Fibroblast of upper back skin (primary cell): ENCODE data around the gene UBN1.
A peak's percentile ranks its signal among the peaks of the same experiment; 100 is the strongest.

Experiments used
- DNase-seq: peaks from one replicate; pipeline ENCODE4 v3.0.0-alpha.2; 2013

The UBN1 gene

GRCh38 chr16:4862639-4863038 is 15.4 kb downstream of the UBN1 start:
- no peak for DNase-seq

DNA sequence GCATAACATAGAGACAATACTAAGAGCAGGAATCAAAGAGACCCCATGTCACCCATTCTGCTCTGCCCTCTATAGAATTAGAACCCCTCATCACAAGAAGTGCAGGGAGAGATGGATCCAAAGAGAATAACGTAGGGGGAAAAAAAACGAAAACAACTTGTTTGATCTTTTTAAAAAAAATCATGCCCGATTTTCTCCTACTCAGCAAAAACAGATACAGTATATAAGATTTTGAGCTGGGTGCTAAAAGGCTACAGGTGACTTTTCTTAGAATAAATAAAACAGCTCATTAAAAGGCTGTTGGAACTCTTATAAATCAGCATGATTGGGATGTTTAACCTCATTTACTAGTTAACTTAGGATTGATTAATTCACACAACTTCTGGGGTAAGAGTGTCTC is 17.4 kb downstream of the UBN1 start:
- DNase-seq, result no peak

DNA sequence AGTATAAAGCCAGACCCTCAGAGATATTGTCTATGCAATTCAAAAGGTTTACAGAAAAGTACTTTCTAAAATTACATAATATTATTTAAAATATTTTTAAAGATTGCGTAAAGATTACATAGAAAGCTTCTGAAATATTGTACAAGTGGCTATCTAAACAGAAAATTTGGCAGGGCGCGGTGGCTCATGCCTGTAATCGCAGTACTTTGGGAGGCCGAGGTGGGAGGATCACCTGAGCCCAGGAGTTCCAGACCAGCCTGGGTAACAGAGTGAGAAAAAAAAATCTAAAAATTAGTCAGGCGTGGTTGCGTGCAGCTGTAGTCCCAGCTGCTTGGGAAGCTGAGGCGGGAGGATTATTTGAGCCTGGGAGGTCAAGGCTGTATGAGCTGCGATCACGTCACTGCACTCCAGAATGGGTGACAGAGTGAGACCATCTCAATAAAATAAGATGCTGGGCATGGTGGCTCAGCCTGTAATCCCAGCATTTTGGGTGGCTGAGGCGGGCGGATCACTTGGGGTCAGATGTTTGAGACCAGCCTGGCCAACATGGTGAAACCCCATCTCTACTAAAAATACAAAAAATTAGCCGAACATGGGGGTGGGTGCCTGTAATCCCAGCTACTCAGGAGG is 18.1 kb downstream of the UBN1 start:
- DNase-seq, result no peak

GRCh38 chr16:4866586-4866985 is 19.3 kb downstream of the UBN1 start:
- no peak for DNase-seq

GRCh38 chr16:4868026-4868425 is 20.7 kb downstream of the UBN1 start:
- no peak for DNase-seq

DNA sequence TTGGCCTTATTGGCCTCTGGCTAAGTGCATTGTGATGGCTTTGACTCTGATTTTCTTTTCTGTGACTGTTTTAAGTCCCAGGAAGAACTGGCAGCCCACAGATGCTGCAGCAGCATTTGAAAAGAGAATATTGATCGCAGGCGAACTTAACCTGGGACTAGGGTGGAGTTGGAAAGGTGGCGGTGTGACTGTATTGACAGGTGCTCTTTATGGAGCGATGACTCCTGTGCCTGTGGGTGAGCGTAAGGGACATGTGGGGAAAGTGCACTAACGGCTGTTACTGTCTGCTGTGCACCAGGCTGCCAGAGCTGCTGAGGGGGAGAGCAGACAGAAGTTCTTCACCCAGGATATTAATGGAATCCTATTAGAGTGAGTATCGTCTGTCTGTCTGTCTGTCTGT is 21.3 kb downstream of the UBN1 start:
- DNase-seq, result no peak

DNA sequence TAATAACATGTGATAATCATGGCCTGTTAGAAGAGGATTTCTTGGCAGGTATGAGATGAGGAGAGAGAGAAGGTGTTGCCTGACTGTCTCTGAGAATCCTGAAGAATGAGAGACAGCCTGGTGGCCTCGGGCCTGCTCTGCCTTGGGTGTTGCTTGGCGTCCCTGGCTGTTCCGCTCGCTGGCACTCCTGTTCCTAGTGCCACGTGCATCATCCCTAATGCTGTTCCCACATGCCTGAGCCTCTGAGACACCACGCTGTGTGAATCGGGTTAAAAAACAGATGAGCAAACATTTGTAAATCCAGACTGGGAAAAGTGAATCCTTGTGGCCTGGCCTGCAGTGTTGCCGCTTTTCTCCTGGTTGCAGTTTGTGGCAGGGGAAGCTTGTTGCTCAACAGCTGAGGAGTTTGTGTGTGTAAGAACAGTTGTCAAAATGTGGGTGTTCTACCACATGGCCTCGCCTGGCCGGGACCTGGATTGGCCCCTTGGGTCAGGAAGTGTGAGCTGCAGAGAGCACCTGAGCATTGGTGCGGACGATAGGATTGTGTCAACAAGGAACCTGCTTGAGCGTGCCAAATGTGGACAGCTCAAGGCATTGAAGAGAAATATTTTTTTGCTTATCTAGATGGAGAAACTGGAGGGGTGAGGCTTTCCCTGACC is 22.0 kb downstream of the UBN1 start:
- DNase-seq, result no peak

GRCh38 chr16:4870138-4870671 is 22.9 kb downstream of the UBN1 start:
- DNase-seq, result no peak

DNA sequence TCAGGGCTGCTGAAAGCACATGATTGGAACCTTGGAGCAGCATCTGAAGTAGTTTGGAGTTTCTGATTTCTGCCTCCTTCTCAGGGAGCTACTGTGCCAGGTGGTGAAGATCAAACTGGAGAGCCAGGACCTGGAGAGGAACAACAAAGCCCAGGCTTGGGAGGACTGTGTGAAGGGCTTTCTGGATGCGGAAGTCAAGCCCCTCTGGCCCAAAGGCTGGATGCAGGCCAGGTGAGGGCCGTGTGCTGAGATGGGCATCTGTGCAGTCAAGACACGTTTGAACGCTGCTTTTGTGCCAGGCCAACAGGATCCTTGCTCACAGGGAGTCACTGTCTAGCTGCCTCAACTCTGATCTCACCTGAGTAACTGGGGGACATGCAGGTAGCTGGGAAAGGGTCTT is 23.8 kb downstream of the UBN1 start:
- DNase-seq, result no peak

DNA sequence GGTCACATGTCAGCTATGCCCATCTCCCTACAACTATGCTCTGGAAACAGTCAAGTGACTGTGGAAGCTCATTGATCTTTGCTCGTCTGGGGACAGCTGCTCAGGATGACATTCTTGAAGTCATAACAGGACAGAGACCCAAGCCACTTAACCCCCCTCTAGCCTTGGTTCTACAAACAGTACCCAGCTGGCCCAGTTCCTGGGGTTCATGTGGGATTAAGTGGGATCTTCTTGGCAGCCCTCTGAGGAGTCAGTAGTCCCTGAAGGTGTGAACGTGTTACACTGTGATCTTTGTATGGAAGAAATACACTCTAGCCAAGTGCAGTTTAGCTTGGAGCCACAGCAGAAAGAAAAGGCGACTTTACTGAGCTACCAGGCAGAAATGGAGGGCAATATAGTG is 25.8 kb downstream of the UBN1 start:
- no peak for DNase-seq

- DNase-seq, result no peak
Observed at GRCh38 chr16:4874666-4875065, 27.4 kb downstream of the UBN1 start.

- no peak for DNase-seq
Observed at GRCh38 chr16:4876646-4877379, 29.5 kb downstream of the UBN1 start.

DNA sequence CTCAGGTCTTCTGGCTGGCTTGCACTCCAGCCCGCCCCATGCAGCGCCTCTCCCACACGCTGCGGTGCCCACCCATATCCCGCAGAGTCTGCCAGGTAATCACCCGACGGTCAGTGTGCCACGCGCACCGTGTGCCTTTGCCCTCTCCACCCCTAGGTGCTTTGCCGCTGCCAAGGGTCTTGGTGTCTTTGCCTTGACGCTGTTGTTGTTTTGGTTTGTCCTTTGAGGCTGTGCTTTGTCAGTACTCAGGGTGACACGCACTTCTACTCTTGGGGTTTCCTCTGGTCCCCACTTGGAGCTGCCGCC is 30.1 kb downstream of the UBN1 start:
- no peak for DNase-seq

- DNase-seq, result peak; percentile 9
Observed at GRCh38 chr16:4879049-4879448, 31.8 kb downstream of the UBN1 start.

- no peak for DNase-seq
Observed at GRCh38 chr16:4880006-4880580, 32.8 kb downstream of the UBN1 start.

GRCh38 chr16:4882000-4882632 is 34.8 kb downstream of the UBN1 start:
- peak; percentile 56 for DNase-seq

GRCh38 chr16:4882633-4883285 is 35.5 kb downstream of the UBN1 start:
- peak; percentile 62 for DNase-seq

DNA sequence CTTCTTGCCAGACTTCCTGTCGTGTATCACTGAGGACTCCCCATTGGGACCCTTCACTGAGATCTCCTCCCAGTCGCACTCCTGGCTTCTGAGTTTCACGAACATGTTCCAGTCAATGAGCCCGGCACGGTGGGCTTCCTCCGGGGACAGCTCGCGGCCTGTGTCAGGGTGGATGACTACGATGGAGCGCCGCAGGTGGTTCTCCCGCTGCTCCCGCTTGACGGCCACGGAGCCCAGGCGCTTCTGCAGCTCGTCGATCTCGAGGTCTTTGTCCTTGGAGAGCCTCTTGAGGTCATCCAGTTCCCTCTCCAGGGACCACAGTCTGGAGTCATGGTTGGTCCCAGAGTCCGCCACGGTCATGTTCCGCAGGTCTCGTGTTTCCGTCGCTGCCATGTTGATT is 36.2 kb downstream of the UBN1 start:
- DNase-seq, result no peak

DNA sequence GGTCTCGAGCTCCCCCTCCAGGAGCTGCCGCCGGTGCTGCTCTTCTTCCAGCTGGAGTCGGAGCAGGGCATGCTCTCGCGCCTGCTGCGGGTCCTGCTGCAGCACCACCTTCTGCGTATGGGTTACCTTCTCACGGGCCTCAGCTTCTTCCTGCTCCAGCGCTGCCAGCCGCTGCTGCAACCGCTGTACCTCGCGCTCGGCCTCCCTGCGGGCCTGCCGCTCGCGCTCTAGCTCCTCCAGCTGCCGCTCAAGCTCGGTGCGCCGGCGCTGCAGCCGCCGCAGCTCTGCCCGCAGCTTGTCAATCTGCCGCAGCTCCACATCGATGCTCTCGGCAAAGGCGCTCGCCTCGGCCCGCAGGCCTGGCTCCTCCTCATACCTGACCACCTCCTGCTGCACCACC is 36.9 kb downstream of the UBN1 start:
- no peak for DNase-seq

GRCh38 chr16:4884972-4885874 is 37.9 kb downstream of the UBN1 start:
- no peak for DNase-seq

GRCh38 chr16:4886151-4886550 is 38.9 kb downstream of the UBN1 start:
- no peak for DNase-seq
